ENCODE measurements around the gene ACTN4.
A peak's percentile ranks its signal among the peaks of the same experiment; 100 is the strongest.

ACTN4 gene

DNA sequence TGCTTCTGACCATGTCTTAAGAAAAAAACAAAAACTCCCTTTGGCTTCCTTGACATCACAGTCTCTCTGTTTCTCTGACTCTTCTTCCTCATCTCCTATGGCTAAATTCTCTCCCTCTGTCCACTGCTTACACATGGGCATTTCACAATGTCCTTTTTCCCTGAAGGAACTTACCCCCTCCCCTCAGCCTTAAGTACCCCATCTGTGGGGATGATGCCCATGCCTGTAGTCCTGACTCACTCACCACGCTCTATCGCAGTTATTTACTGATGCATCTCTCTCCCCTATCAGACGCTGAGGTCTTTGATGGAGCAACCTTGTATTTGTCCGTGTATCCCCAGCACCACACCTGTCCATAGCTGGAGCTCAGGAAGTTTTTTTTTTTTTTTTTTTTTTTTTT, 32.4 kb downstream of the ACTN4 start:
- peak; percentile 32 for DNase-seq

GRCh38 chr19:38682195-38682867, 34.9 kb downstream of the ACTN4 start:
- DNase-seq = no peak

DNA sequence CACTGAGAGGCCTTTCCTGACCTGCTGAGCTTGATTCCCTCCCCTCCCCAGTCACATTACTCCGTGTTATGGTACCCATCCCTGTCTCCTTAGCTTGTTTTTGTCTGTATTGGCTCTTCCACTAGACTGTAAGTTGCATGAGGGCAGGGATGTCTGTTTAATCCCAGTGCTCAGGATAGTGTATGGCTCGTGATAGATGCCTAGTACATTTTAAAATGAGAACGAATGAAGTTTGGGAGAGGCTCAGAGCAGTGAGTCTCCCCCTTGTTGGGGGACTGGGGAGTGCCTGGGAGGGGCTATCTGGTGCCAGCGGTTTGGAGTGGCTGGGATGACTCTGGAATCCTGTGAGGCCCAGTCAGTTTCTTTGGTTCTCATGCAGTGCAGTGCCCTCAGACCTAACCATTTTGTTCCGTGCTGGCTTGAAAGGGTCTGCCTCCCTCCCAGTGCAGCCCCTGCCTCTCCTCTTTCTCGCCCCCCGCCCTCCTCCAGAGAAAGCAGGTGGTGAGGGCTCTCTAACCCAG, 35.5 kb downstream of the ACTN4 start:
- DNase-seq = no peak

DNA sequence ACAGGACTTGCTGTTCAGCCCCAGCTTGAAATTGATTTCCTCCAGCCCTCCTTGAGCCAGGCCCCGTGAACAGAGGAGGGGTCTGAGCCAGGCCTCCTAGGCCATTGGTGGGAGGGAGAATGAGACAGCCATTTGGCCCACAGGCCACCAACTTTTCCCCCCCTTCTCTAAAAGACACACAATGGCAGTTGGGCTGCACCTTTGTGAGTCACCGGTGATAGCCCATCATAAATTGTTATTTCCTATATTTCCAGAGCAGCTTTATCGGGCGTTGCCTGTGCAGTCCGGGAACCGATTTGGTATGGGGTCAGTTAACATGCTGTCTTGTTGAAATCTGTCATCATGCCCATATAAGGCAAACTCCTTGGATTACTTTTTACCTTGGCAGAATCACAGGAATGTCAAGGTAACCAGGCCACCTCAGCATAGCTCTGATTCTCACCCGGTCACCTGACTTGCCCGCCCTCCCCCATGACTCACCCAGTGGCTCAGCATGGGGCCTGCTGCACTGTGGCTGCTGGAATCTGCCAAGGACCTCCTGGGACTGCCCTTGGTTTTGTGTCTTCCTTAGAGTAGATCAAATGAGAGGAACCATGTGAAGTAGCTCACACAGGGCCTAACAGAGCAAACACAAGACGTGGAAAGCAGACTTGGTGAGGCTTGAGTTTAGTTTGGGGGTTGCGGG, 36.1 kb downstream of the ACTN4 start:
- peak; percentile 66 for DNase-seq

GRCh38 chr19:38684078-38684861, 36.8 kb downstream of the ACTN4 start:
- DNase-seq = peak; percentile 79

DNA sequence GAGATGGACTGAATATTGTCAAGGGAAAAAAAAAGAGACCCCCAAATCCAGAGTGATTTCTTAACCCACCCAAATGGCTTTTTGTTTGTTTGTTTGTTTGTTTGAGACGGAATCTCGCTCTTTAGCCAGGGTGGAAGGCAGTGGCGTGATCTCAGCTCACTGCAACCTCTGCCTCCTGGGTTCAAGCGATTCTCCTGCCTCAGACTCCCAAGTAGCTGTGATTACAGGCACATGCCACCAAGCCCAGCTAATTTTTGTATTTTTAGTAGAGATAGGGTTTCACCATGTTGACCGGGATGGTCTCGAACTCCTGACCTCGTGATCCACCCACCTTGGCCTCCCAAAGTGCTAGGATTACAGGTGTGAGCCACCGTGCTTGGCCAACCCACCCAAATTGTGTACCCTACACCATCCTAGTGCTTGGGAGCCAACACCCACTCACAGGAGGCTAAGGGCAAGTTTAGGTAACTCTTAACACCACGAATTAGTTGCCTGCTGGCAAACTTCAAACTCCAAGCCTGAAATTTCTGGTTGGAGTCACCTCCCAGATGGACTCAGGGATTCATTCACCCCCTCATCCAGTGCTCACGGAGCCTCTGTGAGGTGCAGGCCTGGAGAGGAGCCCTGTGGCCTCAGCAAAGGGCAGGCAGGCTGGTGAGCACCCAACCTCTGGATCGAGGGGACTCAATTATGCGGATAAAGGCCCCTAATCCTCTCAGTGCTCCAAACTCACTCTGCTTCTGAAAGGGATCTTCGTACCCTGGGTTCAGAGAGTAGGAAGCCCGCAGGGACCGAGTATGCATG, 37.6 kb downstream of the ACTN4 start:
- no peak for DNase-seq

GRCh38 chr19:38685666-38686529, 38.4 kb downstream of the ACTN4 start:
- DNase-seq = no peak

- peak; percentile 49 for DNase-seq
These were observed 39.1 kb downstream of the ACTN4 start for GRCh38 chr19:38686530-38686888.

DNA sequence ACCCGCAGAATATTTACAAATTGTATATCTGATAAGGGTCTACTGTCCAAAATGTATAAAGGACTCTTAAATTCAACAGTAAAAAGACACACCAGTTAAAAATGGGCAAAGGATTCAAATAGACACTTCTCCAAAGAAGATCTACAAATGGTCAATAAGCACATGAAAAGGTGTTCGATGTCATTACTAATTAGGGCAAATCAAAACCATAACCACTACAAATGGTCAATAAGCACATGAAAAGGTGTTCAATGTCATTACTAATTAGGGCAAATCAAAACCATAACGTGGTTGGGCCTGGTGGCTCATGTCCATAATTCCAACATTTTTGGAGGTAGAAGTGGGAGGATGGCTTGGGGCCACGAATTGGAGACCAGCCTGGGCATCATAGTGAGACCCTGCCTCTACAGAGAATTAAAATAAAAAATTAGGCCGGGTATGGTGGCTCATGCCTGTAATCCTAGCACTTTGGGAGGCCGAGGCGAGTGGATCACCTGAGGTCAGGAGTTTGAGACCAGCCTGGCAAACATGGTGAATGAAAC, 40.5 kb downstream of the ACTN4 start:
- no peak for DNase-seq

DNA sequence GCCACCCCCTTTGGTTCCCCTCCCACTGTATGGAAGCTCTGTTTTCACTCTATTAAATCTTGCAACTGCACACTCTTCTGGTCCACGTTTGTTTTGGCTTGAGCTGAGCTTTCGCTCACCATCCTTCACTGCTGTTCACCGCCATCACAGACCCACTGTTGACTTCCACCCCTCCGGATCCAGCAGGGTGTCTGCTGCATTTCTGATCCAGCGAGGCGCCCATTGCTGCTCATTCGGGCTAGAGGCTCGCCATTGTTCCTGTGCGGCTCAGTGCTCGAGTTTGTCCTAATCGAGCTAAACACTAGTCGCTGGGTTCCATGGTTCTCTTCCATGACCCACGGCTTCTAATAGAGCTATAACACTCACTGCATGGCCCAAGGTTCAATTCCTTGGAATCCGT, 42.7 kb downstream of the ACTN4 start:
- no peak for DNase-seq

- no peak for DNase-seq
These were observed 43.4 kb downstream of the ACTN4 start for GRCh38 chr19:38690832-38691231.

DNA sequence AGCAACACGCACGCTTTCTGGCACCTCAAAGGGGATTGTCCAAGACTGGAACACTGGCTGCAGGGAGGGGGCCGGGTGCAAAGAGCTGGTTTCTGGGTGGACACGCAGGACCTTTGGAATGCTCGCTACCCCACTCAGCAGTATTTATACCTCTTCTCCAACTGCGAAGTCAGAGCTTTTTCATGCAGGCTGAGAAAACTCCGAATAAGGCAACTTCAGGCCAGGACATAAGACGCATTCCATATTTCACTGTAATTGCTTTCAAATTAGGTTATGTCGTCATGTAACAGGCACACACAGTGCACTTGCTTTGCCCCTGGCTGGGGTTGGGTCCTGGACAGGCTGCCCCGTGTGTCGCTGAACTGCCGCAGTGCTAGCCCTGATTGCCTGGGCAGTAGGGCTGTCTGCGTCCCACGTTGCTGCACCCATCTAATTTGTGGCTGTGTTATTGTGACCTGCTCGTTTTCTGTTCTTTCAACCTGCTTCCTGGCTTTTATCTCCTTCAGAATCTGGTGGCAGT, 44.5 kb downstream of the ACTN4 start:
- no peak for DNase-seq

GRCh38 chr19:38692458-38693379, 45.3 kb downstream of the ACTN4 start:
- DNase-seq = no peak

DNA sequence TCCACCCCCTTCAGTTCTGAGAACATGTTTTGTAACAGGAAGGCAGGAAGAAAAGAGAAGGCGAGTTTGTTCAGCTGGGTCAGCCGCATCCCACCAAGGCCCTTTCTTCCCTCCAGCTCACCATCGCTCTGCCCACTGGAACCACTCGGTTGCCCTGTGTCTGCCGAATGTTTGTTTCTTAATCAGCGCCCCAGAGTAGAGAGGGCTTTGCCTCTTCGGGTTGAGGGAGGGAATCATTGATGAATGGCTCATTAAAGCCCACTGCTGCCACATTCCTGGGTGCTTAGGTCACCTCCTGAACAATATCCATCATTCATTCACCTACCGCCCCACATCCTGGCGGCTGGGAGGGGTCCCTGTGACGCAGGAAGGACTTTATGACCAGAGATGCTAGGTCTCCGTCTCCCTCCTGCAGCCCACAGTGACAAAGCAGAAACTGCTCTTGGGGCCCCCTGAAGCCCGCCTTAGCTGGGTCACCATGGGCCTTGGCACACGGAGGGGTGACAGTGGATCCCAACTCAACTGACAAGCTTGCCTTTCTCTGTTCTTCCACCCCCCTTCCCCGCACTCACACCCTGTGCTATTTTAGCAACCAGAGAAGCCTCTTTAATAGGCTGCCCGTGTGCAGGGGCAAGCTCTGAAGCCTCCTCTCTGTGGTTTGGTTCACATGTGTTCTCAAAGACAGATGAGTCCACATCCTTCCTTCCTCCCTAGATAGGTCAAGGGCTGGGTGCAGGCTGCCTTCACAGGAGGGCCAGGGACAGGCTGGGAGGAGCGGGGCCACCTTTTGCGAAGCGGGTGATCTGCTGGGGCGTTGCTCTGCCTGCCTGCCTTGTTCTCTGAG, 46.2 kb downstream of the ACTN4 start:
- peak; percentile 55 for DNase-seq

- no peak for DNase-seq
These were observed 47.9 kb downstream of the ACTN4 start for GRCh38 chr19:38695317-38695683.

- no peak for DNase-seq
These were observed 48.6 kb downstream of the ACTN4 start for GRCh38 chr19:38695832-38696728.

- DNase-seq = no peak
These were observed 49.2 kb downstream of the ACTN4 start for GRCh38 chr19:38696729-38697055.

DNA sequence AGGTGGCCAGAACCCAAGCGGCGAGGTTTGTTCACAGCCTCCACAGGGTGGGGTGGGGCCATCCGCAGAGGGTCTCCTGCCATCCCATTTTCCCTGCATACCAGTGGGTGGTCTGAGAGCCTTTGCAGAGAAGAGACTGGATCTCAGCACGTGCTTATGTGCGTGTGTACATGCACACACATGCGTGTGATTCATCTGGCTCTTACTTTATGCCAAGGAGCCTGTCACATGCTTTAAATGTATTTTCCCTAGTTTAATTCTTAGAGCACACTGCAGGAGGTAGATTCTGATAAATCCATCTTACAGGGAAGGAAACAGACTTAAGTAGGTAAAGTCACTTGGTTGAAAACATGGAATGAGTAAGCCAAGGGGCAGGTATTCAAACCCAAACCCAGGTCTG, 49.7 kb downstream of the ACTN4 start:
- no peak for DNase-seq
